H9 (cell line): ENCODE data around the gene RCOR3. TPM values are rescaled to one million over a fixed set of nuclear protein-coding genes. Genes with fewer than 3 reads are reported as not detected.

Experiments
- DNase-seq: peaks from one replicate; pipeline ENCODE4 v3.0.0-alpha.2; 2017
- H2AFZ ChIP-seq: one replicate; pipeline ENCODE4 v1.6.1; 2013; ENCODE audit warnings: mild to moderate bottlenecking, low read length, control low read depth, moderate library complexity
- H2AK5ac ChIP-seq: 2 replicates; pipeline ENCODE4 v1.6.1; 2013; ENCODE audit warnings: low read length, control low read depth, mixed read lengths; ENCODE audit not compliant: insufficient read length
- H2BK120ac ChIP-seq: one replicate; pipeline ENCODE4 v1.6.1; 2013; ENCODE audit warnings: low read depth, mild to moderate bottlenecking, low read length, control low read depth, inconsistent platforms; ENCODE audit not compliant: poor library complexity, severe bottlenecking
- H2BK12ac ChIP-seq: 2 replicates; pipeline ENCODE4 v1.6.1; 2013; ENCODE audit warnings: low read length, control low read depth, mixed read lengths, low read depth; ENCODE audit not compliant: insufficient read length
- H2BK15ac ChIP-seq: 2 replicates; pipeline ENCODE4 v1.6.1; 2013; ENCODE audit warnings: low read depth, low read length, control low read depth
- H2BK20ac ChIP-seq: one replicate; pipeline ENCODE4 v1.6.1; 2013; ENCODE audit warnings: low read depth, mild to moderate bottlenecking, low read length, control low read depth, inconsistent platforms; ENCODE audit not compliant: poor library complexity, severe bottlenecking
- H2BK5ac ChIP-seq: 2 replicates; pipeline ENCODE4 v1.6.1; 2013; ENCODE audit warnings: low read length, control low read depth, mixed read lengths; ENCODE audit not compliant: insufficient read length
- H3K14ac ChIP-seq: 2 replicates; pipeline ENCODE4 v1.6.1; 2013; ENCODE audit warnings: low read length, control low read depth; ENCODE audit not compliant: insufficient read depth
- H3K18ac ChIP-seq: 2 replicates; pipeline ENCODE4 v1.6.1; 2013; ENCODE audit warnings: low read depth, mild to moderate bottlenecking, mixed read lengths, low read length, control low read depth; ENCODE audit not compliant: insufficient read length
- H3K23ac ChIP-seq: 2 replicates; pipeline ENCODE4 v1.6.1; 2013; ENCODE audit warnings: low read length, control low read depth, mixed read lengths, low read depth; ENCODE audit not compliant: insufficient read length
- H3K23me2 ChIP-seq: 2 replicates; pipeline ENCODE4 v1.6.1; 2013; ENCODE audit warnings: low read depth, mild to moderate bottlenecking, mixed read lengths, low read length, control low read depth; ENCODE audit not compliant: insufficient read length, poor library complexity, severe bottlenecking
- H3K27ac ChIP-seq: 2 replicates; pipeline ENCODE4 v1.5.1; 2013; ENCODE audit warnings: low read length, control low read depth, mixed read lengths, low read depth; ENCODE audit not compliant: insufficient read length
- H3K27me3 ChIP-seq: 2 replicates; pipeline ENCODE4 v1.6.1; 2013; ENCODE audit warnings: low read length, control low read depth, inconsistent platforms; ENCODE audit not compliant: insufficient read depth
- H3K4ac ChIP-seq: 2 replicates; pipeline ENCODE4 v1.6.1; 2013; ENCODE audit warnings: low read depth, mild to moderate bottlenecking, control low read depth, inconsistent platforms, low read length, moderate library complexity
- H3K4me1 ChIP-seq: 2 replicates; pipeline ENCODE4 v1.6.1; 2013; ENCODE audit warnings: low read length, control low read depth, inconsistent platforms; ENCODE audit not compliant: insufficient read depth
- H3K4me2 ChIP-seq: 2 replicates; pipeline ENCODE4 v1.6.1; 2013; ENCODE audit warnings: low read length, control low read depth, mixed read lengths; ENCODE audit not compliant: insufficient read length, insufficient read depth
- H3K56ac ChIP-seq: 2 replicates; pipeline ENCODE4 v1.6.1; 2013; ENCODE audit warnings: low read depth, mild to moderate bottlenecking, mixed read lengths, low read length, control low read depth; ENCODE audit not compliant: insufficient read length
- H3K79me1 ChIP-seq: 2 replicates; pipeline ENCODE4 v1.6.1; 2013; ENCODE audit warnings: low read depth, mild to moderate bottlenecking, moderate library complexity, low read length, control low read depth, inconsistent platforms; ENCODE audit not compliant: insufficient read depth, poor library complexity, severe bottlenecking
- H3K79me2 ChIP-seq: 2 replicates; pipeline ENCODE4 v1.6.1; 2013; ENCODE audit warnings: low read length, control low read depth, inconsistent platforms; ENCODE audit not compliant: insufficient read depth
- H3K9ac ChIP-seq: 2 replicates; pipeline ENCODE4 v1.6.1; 2013; ENCODE audit warnings: low read length, control low read depth, mixed read lengths; ENCODE audit not compliant: insufficient read length; ENCODE audit errors: extremely low read depth
- H3K9me3 ChIP-seq: one replicate; pipeline ENCODE4 v1.6.1; 2013; ENCODE audit warnings: low read depth, low read length, inconsistent platforms; ENCODE audit not compliant: control insufficient read depth
- H3T11ph ChIP-seq: one replicate; pipeline ENCODE4 v1.6.1; 2013; ENCODE audit warnings: mild to moderate bottlenecking, low read length, control low read depth, inconsistent platforms
- H4K20me1 ChIP-seq: one replicate; pipeline ENCODE4 v1.6.1; 2013; ENCODE audit not compliant: control insufficient read depth, insufficient read length, insufficient read depth
- H4K5ac ChIP-seq: 2 replicates; pipeline ENCODE4 v1.6.1; 2013; ENCODE audit warnings: low read depth, mild to moderate bottlenecking, mixed read lengths, low read length, control low read depth; ENCODE audit not compliant: insufficient read length
- H4K8ac ChIP-seq: replicated peaks from 2 replicates; pipeline ENCODE4 v1.6.1; 2013; ENCODE audit warnings: low read length, control low read depth, mixed read lengths, low read depth; ENCODE audit not compliant: insufficient read length
- H4K91ac ChIP-seq: 2 replicates; pipeline ENCODE4 v1.6.1; 2013; ENCODE audit warnings: low read depth, mild to moderate bottlenecking, moderate library complexity, mixed read lengths, low read length, control low read depth; ENCODE audit not compliant: insufficient read length
- H3K27ac Mint-ChIP-seq, 3 experiments: 2 replicates in 2 of 3; 3 replicates in 1 of 3; pipeline ENCODE4 v1.8.0; 2020 to 2021; ENCODE audit warnings: mixed read lengths in 3 of 3, mild to moderate bottlenecking in 1 of 3, moderate library complexity in 1 of 3
- H3K27me3 Mint-ChIP-seq: 2 replicates; pipeline ENCODE4 v1.8.0; 2021; ENCODE audit warnings: low read depth, mild to moderate bottlenecking, moderate library complexity, mixed read lengths
- H3K36me3 Mint-ChIP-seq, 3 experiments: 2 replicates in 2 of 3; 3 replicates in 1 of 3; pipeline ENCODE4 v1.8.0; 2020 to 2021; ENCODE audit warnings: low read depth in 3 of 3, mixed read lengths in 3 of 3; ENCODE audit not compliant: insufficient read depth in 1 of 3
- H3K4me1 Mint-ChIP-seq, 2 experiments: 2 replicates each; pipeline ENCODE4 v1.8.0; 2020; ENCODE audit warnings: mixed read lengths in 2 of 2
- H3K4me3 Mint-ChIP-seq, 2 experiments: 2 replicates in 1 of 2; 3 replicates in 1 of 2; pipeline ENCODE4 v1.8.0; 2020 to 2021; ENCODE audit warnings: mild to moderate bottlenecking in 2 of 2, mixed read lengths in 2 of 2, moderate library complexity in 1 of 2
- H3K9me3 Mint-ChIP-seq, 2 experiments: 2 replicates in 1 of 2; 3 replicates in 1 of 2; pipeline ENCODE4 v1.8.0; 2020; ENCODE audit warnings: mild to moderate bottlenecking in 2 of 2, mixed read lengths in 2 of 2, moderate library complexity in 1 of 2
- WGBS: extraction: QIAGEN DNeasy Blood & Tissue Kit; methylation state at CpG from one replicate; pipeline ENCODE4 v1.1.7; 2013; ENCODE audit warnings: missing lambda C conversion rate, low lambda C conversion rate, mixed read lengths; ENCODE audit not compliant: insufficient read length; ENCODE audit errors: extremely low coverage; 5-methylcytosine and 5-hydroxymethylcytosine counted together
- total RNA-seq: library from RNA; stranded (reverse); gene quantifications from 2 replicates; pipeline ENCODE4 v1.2.1, GENCODE V29; 2021
- TF ChIP-seq, protein P1 (sequence below): fragments of 200-600 bp; sonication (generic); conservative IDR thresholded peaks from 3 replicates; pipeline ENCODE4 v1.8.0; 2021; ENCODE audit warnings: antibody characterized with exemption, mild to moderate bottlenecking

Gene RCOR3
- total RNA-seq, 1 experiment from 2014 or later, result 37.2 TPM

DNA sequence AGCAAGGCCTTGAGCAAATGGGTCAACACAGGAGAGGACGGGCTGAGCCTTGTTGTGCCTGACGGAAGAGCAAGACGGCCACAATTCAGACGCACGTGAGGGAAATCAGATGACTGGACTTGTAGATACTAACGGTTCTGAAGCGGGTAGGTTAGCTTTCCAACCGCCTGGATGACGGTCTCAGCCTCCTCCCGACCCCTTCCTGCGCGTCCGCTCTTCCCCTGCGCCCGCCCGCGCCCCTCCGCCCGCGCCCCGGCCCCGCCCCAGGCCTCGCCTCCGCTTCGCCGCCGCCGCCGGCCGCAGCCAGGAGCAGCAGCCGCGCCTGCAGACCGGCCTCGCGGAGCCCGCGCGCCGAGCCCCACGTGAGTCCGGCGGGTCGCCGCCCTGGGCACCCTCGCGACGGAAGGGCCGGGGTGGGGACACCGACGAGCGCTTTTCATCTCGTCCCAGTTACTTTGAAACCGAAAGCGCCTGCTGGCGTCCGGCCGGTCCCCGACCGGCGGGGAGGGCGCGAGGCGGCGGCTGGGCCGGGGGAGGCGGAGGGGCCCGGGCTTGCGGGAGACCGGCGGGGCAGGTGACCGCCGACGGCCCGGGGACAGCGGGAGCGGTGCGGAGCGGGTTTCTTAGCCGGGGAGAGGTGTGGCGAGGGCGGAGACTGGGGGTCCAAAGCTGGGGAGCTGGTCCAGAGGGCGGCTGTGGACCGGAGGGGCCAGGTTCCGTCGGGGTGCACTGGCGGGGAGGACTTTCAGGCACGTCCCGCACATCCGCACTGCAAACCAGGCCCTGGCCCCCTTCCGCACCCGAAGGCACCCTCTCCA, 67.6 kb downstream of the RCOR3 start, which contains the start of gene TRAF5:
TRAF5 (plus strand) TSS at position 306 of the 818 bp plus-strand sequence. CDS start 26,407 bp downstream, outside the sequence.
- H3K27me3 Mint-ChIP-seq, result peaks cover 22% of the 10 kb centered on the region
- TF ChIP-seq, protein P1, sequence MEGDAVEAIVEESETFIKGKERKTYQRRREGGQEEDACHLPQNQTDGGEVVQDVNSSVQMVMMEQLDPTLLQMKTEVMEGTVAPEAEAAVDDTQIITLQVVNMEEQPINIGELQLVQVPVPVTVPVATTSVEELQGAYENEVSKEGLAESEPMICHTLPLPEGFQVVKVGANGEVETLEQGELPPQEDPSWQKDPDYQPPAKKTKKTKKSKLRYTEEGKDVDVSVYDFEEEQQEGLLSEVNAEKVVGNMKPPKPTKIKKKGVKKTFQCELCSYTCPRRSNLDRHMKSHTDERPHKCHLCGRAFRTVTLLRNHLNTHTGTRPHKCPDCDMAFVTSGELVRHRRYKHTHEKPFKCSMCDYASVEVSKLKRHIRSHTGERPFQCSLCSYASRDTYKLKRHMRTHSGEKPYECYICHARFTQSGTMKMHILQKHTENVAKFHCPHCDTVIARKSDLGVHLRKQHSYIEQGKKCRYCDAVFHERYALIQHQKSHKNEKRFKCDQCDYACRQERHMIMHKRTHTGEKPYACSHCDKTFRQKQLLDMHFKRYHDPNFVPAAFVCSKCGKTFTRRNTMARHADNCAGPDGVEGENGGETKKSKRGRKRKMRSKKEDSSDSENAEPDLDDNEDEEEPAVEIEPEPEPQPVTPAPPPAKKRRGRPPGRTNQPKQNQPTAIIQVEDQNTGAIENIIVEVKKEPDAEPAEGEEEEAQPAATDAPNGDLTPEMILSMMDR, result no peak
- Histone ChIP-seq H3K4me2 (peak within 1 kb of the TSS; percentile 27), H4K20me1 (no peaks in the 10 kb centered on the region), H4K5ac (no peak within 1 kb of the TSS), H3K14ac (peak within 1 kb of the TSS; percentile 86; the same call in 1 of the 2 replicates), H3K23me2 (peaks cover 14% of the 10 kb centered on the region), H2BK5ac (no peak within 1 kb of the TSS), H4K91ac (no peak within 1 kb of the TSS), H3T11ph (no peak within 1 kb of the TSS), H3K4me1 (peaks cover 11% of the 10 kb centered on the region; the same call in 1 of the 2 replicates), H3K4ac (no peak within 1 kb of the TSS), H4K8ac (no peak within 1 kb of the TSS), H3K27me3 (no peaks in the 10 kb centered on the region), H2AK5ac (no peak within 1 kb of the TSS), H2BK120ac (no peak within 1 kb of the TSS), H3K27ac (no peak within 1 kb of the TSS), H3K79me1 (no peaks in the 10 kb centered on the region), H3K18ac (no peak within 1 kb of the TSS), H3K56ac (no peak within 1 kb of the TSS), H3K79me2 (peaks cover 3% of the 10 kb centered on the region; the same call in 1 of the 2 replicates), H2BK15ac (no peak within 1 kb of the TSS), H2BK12ac (no peak within 1 kb of the TSS), H3K23ac (no peak within 1 kb of the TSS), H2AFZ (peak within 1 kb of the TSS; percentile 5), H3K9me3 (no peaks in the 10 kb centered on the region), H2BK20ac (no peak within 1 kb of the TSS), H3K9ac (no peak within 1 kb of the TSS)
- DNase-seq, result peak; percentile 67
- H3K27ac Mint-ChIP-seq, result peak within 1 kb of the TSS in 1 of 3 experiments; percentile 16; a peak in 1 of 7 replicates
- peaks cover 0 to 14% (median 0%) of the 10 kb centered on the region in 3 experiments; a peak in 5 of 7 replicates for H3K36me3 Mint-ChIP-seq
- H3K4me1 Mint-ChIP-seq, result peaks cover 49 to 51% of the 10 kb centered on the region in 2 experiments
- H3K4me3 Mint-ChIP-seq, result peak within 1 kb of the TSS; percentile 86 to 90
- no peaks in the 10 kb centered on the region for H3K9me3 Mint-ChIP-seq
- WGBS, result no CpG with 5 or more reads among the region's 91 CpGs
